Smooth muscle cell (in vitro differentiated cells): ENCODE data around the gene MAP7D3. TPM values are rescaled to one million over a fixed set of nuclear protein-coding genes. Genes with fewer than 3 reads are reported as not detected.
A peak's percentile ranks its signal among the peaks of the same experiment; 100 is the strongest.

Experiments used
- DNase-seq: peaks from one replicate; lab custom pipeline; 2025; ENCODE audit not compliant: unreplicated experiment; lab: John Stamatoyannopoulos, UW
- H2AFZ ChIP-seq: fragments of 200-600 bp; sonication (generic); 2 replicates; pipeline ENCODE4 v1.6.0; 2016; ENCODE audit warnings: antibody characterized with exemption, low read depth, mild to moderate bottlenecking
- H3F3A ChIP-seq: fragments of 200-600 bp; sonication (generic); 2 replicates; pipeline ENCODE4 v1.6.0; 2017; ENCODE audit warnings: antibody characterized with exemption, low read depth
- H3K27ac ChIP-seq: fragments of 200-600 bp; sonication (generic); 2 replicates; pipeline ENCODE4 v1.5.1; 2016; ENCODE audit warnings: low read depth, mild to moderate bottlenecking
- H3K27me3 ChIP-seq: fragments of 200-600 bp; sonication (generic); 2 replicates; pipeline ENCODE4 v1.6.1; 2016; ENCODE audit warnings: low read depth, mild to moderate bottlenecking
- H3K36me3 ChIP-seq: fragments of 200-600 bp; sonication (generic); 2 replicates; pipeline ENCODE4 v1.5.1; 2016; ENCODE audit warnings: low read depth
- H3K4me1 ChIP-seq: fragments of 200-600 bp; sonication (generic); 2 replicates; pipeline ENCODE4 v1.5.1; 2016; ENCODE audit warnings: low read depth
- H3K4me2 ChIP-seq: fragments of 200-600 bp; sonication (generic); 2 replicates; pipeline ENCODE4 v1.6.0; 2016; ENCODE audit warnings: mild to moderate bottlenecking
- H3K4me3 ChIP-seq: fragments of 200-600 bp; sonication (generic); 2 replicates; pipeline ENCODE4 v1.5.1; 2016; ENCODE audit warnings: mild to moderate bottlenecking
- H3K79me2 ChIP-seq: fragments of 200-600 bp; sonication (generic); 2 replicates; pipeline ENCODE4 v1.6.0; 2016; ENCODE audit warnings: low read depth, mild to moderate bottlenecking
- H3K9ac ChIP-seq: fragments of 200-600 bp; sonication (generic); 2 replicates; pipeline ENCODE4 v1.6.0; 2016; ENCODE audit warnings: low read depth
- H3K9me3 ChIP-seq: fragments of 200-600 bp; sonication (generic); replicated peaks from 2 replicates; pipeline ENCODE4 v1.5.1; 2016; ENCODE audit warnings: low read depth
- H4K20me1 ChIP-seq: fragments of 200-600 bp; sonication (generic); 2 replicates; pipeline ENCODE4 v1.6.0; 2016; ENCODE audit warnings: low read depth
- WGBS: methylation state at CpG from one replicate; pipeline ENCODE4 v1.1.7; 2016; ENCODE audit warnings: low lambda C conversion rate; 5-methylcytosine and 5-hydroxymethylcytosine counted together
- polyA plus RNA-seq: library from polyadenylated mRNA; unstranded; fragments of >200 nt; fragmentation: Nextera tagmentation; extraction: Ambion mirVana; gene quantifications from 2 replicates; pipeline ENCODE4 v1.2.1, GENCODE V29; 2016
- total RNA-seq: library from RNA; depleted of rRNA; stranded (reverse); fragments of >200 nt; gene quantifications from 2 replicates; pipeline ENCODE4 v1.2.3, GENCODE V29; 2014
- TF ChIP-seq, protein P1 (sequence below): fragments of 200-600 bp; sonication (generic); IDR thresholded peaks from 2 replicates; pipeline ENCODE4 v1.5.1; 2017; ENCODE audit warnings: borderline replicate concordance, mild to moderate bottlenecking, antibody characterized with exemption; ENCODE audit not compliant: insufficient read depth, poor library complexity, severe bottlenecking

Gene MAP7D3
- total and polyA plus RNA-seq, 2 experiments from 2014 or later = 8.1 to 9.3 TPM

DNA sequence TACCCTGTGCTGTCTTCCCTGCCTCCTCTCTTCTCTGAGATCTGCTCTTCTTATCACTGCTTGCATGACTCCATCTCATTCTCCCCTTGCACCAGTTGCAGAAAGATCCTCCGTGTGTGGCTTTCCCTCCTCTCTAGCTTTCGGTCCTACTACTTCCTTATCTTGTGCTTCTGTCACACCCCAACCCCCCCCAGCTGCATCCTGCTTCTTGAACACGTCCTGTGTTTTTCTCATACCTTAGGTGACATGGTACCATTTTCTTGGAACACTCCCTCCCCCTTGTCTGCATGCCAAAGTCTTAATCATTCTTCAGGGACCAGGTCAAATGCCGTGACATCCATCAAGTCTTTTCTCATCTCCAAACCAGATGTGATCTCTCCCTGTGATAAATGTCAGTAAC, 57.4 kb downstream of the MAP7D3 start:
- Histone ChIP-seq H3K4me2 (no peak overlapping the region), H3K27ac (peak overlapping the region; percentile 35), H4K20me1 (no peaks in the 10 kb centered on the region), H3K4me3 (no peak overlapping the region), H3K9me3 (no peaks in the 10 kb centered on the region), H3K9ac (no peak overlapping the region), H3K79me2 (no peaks in the 10 kb centered on the region), H3F3A (no peaks in the 10 kb centered on the region), H2AFZ (no peak overlapping the region), H3K27me3 (no peaks in the 10 kb centered on the region), H3K36me3 (no peaks in the 10 kb centered on the region), H3K4me1 (peaks cover 4% of the 10 kb centered on the region)
- 46% methylated on average over 4 of the region's 4 CpGs for WGBS
- DNase-seq = no peak
- TF ChIP-seq, protein P1, sequence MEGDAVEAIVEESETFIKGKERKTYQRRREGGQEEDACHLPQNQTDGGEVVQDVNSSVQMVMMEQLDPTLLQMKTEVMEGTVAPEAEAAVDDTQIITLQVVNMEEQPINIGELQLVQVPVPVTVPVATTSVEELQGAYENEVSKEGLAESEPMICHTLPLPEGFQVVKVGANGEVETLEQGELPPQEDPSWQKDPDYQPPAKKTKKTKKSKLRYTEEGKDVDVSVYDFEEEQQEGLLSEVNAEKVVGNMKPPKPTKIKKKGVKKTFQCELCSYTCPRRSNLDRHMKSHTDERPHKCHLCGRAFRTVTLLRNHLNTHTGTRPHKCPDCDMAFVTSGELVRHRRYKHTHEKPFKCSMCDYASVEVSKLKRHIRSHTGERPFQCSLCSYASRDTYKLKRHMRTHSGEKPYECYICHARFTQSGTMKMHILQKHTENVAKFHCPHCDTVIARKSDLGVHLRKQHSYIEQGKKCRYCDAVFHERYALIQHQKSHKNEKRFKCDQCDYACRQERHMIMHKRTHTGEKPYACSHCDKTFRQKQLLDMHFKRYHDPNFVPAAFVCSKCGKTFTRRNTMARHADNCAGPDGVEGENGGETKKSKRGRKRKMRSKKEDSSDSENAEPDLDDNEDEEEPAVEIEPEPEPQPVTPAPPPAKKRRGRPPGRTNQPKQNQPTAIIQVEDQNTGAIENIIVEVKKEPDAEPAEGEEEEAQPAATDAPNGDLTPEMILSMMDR = no peak

DNA sequence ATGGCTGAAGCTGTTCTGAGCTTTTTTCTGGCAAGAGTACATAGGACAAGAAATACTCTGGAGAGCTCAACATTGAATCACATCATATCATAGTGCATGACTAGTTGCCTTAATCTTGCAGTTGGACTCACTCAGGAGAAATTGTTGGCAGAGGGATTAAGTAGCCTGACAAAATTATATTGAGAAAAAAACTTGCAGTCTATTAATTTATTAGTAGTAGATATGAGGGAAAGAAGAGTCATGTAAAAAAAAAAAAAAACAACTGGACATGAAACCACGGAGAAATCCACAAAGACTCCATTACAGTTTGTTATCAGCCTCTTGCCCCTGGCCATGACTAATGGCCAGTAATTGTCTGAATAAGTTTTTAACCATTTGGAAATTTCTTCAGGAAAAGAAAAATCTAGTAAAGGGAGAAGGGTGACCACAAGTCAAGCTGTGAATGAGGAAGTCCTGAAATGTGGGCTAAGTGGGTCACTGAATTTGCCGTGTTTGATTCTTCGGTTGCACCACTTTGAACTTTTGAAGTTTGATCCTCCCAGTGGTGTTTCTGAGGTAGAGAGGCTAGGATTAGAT, 58.3 kb downstream of the MAP7D3 start:
- Histone ChIP-seq H3K27ac (peak overlapping the region; percentile 40), H3K27me3 (no peaks in the 10 kb centered on the region), H3K9ac (no peak overlapping the region), H3F3A (no peaks in the 10 kb centered on the region), H2AFZ (no peak overlapping the region), H3K9me3 (no peaks in the 10 kb centered on the region), H3K36me3 (no peaks in the 10 kb centered on the region), H3K4me1 (peaks cover 4% of the 10 kb centered on the region), H3K4me2 (no peak overlapping the region), H3K4me3 (no peak overlapping the region), H4K20me1 (no peaks in the 10 kb centered on the region), H3K79me2 (no peaks in the 10 kb centered on the region)
- no peak for DNase-seq
- TF ChIP-seq, protein P1 = no peak
- 38% methylated on average over 3 of the region's 3 CpGs for WGBS

DNA sequence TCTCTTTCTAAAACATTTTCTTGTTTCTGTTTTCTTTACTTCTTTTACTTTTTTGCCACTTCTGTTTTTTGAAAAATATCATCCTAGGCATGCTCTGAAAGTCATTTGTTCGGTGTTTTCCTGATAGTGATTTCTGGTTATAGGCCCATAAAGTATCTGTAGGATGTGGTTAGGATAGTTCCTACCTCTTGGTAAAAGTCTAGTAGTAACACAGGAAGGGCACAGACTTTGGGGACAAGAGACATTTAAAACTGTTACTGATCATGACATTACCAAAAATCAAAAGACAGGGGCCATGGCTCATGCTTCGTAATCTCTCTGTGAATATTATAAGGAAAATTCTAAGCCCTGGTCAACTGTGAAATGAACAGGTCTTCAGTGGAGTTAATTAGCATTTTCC, 59.1 kb downstream of the MAP7D3 start:
- WGBS = 68% methylated on average over 2 of the region's 2 CpGs

More for the DNA sequence above, 59.1 kb downstream of the MAP7D3 start:
- H3K27ac ChIP-seq = peak overlapping the region; percentile 40
- H3K4me1 ChIP-seq = peaks cover 4% of the 10 kb centered on the region
- no peaks in the 10 kb centered on the region for H4K20me1 ChIP-seq
- no peaks in the 10 kb centered on the region for H3F3A ChIP-seq
- no peak overlapping the region for H3K9ac ChIP-seq
- no peaks in the 10 kb centered on the region for H3K79me2 ChIP-seq
- H3K27me3 ChIP-seq = no peaks in the 10 kb centered on the region
- H3K4me3 ChIP-seq = no peak overlapping the region
- TF ChIP-seq, protein P1 = no peak
- no peaks in the 10 kb centered on the region for H3K36me3 ChIP-seq
- no peak for DNase-seq
- H2AFZ ChIP-seq = no peak overlapping the region
- no peaks in the 10 kb centered on the region for H3K9me3 ChIP-seq
- H3K4me2 ChIP-seq = no peak overlapping the region
